CD8-positive, alpha-beta memory T cell (primary cell): ENCODE measurements around the gene ST14. TPM values are rescaled to one million over a fixed set of nuclear protein-coding genes. Genes with fewer than 3 reads are reported as not detected.

Experiments used
- CTCF ChIA-PET: fragments of 350-600 bp; sonication (Branson Sonifier 250); formaldehyde crosslinking; loops from one replicate; lab custom pipeline; 2021; ENCODE audit warnings: antibody characterized with exemption; lab: Charles Lee
- POLR2A ChIA-PET: fragments of 350-600 bp; sonication (Branson Sonifier 250); formaldehyde crosslinking; loops from one replicate; lab custom pipeline; 2021; ENCODE audit warnings: antibody characterized with exemption; lab: Charles Lee
- DNase-seq, 5 donors: peaks; one replicate each; pipeline versions ENCODE4 v3.0.0 to v3.0.0-alpha.2; 2020 to 2022; ENCODE audit warnings: mixed read lengths in 1 of 5
- H3K27ac ChIP-seq: one replicate; pipeline ENCODE4 v1.7.0; 2013; ENCODE audit warnings: low read depth, mild to moderate bottlenecking, low read length, moderate library complexity
- H3K27me3 ChIP-seq: 2 replicates; pipeline ENCODE4 v1.7.0; 2013; ENCODE audit warnings: low read length, mild to moderate bottlenecking; ENCODE audit not compliant: insufficient read depth, poor library complexity, severe bottlenecking
- H3K36me3 ChIP-seq: 2 replicates; pipeline ENCODE4 v1.7.0; 2013; ENCODE audit warnings: mild to moderate bottlenecking, low read length, moderate library complexity; ENCODE audit not compliant: insufficient read depth
- H3K4me1 ChIP-seq: 2 replicates; pipeline ENCODE4 v1.7.0; 2013; ENCODE audit warnings: mild to moderate bottlenecking, low read length, moderate library complexity; ENCODE audit not compliant: insufficient read depth
- H3K4me3 ChIP-seq: 2 replicates; pipeline ENCODE4 v1.7.0; 2013; ENCODE audit warnings: mild to moderate bottlenecking, low read length
- H3K9me3 ChIP-seq: 2 replicates; pipeline ENCODE4 v1.7.0; 2013; ENCODE audit warnings: mild to moderate bottlenecking, low read length
- H3K27ac Mint-ChIP-seq, 8 donors: one replicate each; pipeline ENCODE4 v1.8.0; 2020 to 2021; ENCODE audit warnings: mixed read lengths in 8 of 8, mild to moderate bottlenecking in 6 of 8, inconsistent platforms in 3 of 8, moderate library complexity in 3 of 8
- H3K27me3 Mint-ChIP-seq, 2 donors: one replicate each; pipeline ENCODE4 v1.8.0; 2020 to 2021; ENCODE audit warnings: mixed read lengths in 2 of 2, mild to moderate bottlenecking in 1 of 2, moderate library complexity in 1 of 2
- H3K36me3 Mint-ChIP-seq, 3 donors: one replicate each; pipeline ENCODE4 v1.8.0; 2020 to 2021; ENCODE audit warnings: mixed read lengths in 3 of 3, inconsistent platforms in 1 of 3, mild to moderate bottlenecking in 1 of 3
- H3K4me1 Mint-ChIP-seq, 3 donors: one replicate each; pipeline ENCODE4 v1.8.0; 2020 to 2021; ENCODE audit warnings: mixed read lengths in 3 of 3, inconsistent platforms in 1 of 3, mild to moderate bottlenecking in 1 of 3
- H3K4me3 Mint-ChIP-seq, 7 donors: one replicate each; pipeline ENCODE4 v1.8.0; 2020 to 2021; ENCODE audit warnings: mixed read lengths in 7 of 7, mild to moderate bottlenecking in 6 of 7, moderate library complexity in 4 of 7, inconsistent platforms in 2 of 7
- H3K9me3 Mint-ChIP-seq, 5 donors: one replicate each; pipeline ENCODE4 v1.8.0; 2020 to 2022; ENCODE audit warnings: mixed read lengths in 5 of 5, mild to moderate bottlenecking in 3 of 5, moderate library complexity in 2 of 5, inconsistent platforms in 1 of 5
- polyA plus RNA-seq: library from polyadenylated mRNA; unstranded; fragments of 300-500 nt; fragmentation: Illumina TruSeq; gene quantifications from one replicate; pipeline ENCODE4 v1.2.3, GENCODE V29; 2021
- total RNA-seq, 2 experiments: library from RNA; stranded (reverse); gene quantifications; one replicate each; pipeline ENCODE4 v1.2.3, GENCODE V29; 2021

ST14 gene
- total and polyA plus RNA-seq, 3 experiments from 2014 or later: 0.18 to 0.35 TPM; not detected in 1

GRCh38 chr11:130194241-130195023 lies 34.9 kb downstream of the ST14 start:
- Mint-ChIP-seq H3K9me3 (no peaks in the 10 kb centered on the region), H3K4me1 (peaks cover 0 to 4% (median 0%) of the 10 kb centered on the region in 3 donors), H3K27me3 (no peaks in the 10 kb centered on the region), H3K4me3 (no peak overlapping the region), H3K27ac (no peak overlapping the region), H3K36me3 (no peaks in the 10 kb centered on the region)
- CTCF ChIA-PET: interaction anchor here (0.9 to 1.5 kb wide), 2 partner anchors 16 to 18 kb away, joined by 3 to 4 read pairs; no protein-coding TSS in a partner anchor
- Histone ChIP-seq H3K27ac (no peak overlapping the region), H3K36me3 (no peaks in the 10 kb centered on the region), H3K4me1 (no peaks in the 10 kb centered on the region), H3K9me3 (no peaks in the 10 kb centered on the region), H3K27me3 (no peaks in the 10 kb centered on the region), H3K4me3 (no peak overlapping the region)
- DNase-seq: no peak
- POLR2A ChIA-PET: no interaction called here

- H3K27me3 ChIP-seq: no peaks in the 10 kb centered on the region
- Mint-ChIP-seq H3K4me3 (no peak overlapping the region), H3K27me3 (no peaks in the 10 kb centered on the region), H3K36me3 (no peaks in the 10 kb centered on the region), H3K9me3 (no peaks in the 10 kb centered on the region), H3K4me1 (peaks cover 0 to 4% (median 0%) of the 10 kb centered on the region in 3 donors), H3K27ac (no peak overlapping the region)
- no peaks in the 10 kb centered on the region for H3K4me1 ChIP-seq
- H3K9me3 ChIP-seq: no peaks in the 10 kb centered on the region
- H3K36me3 ChIP-seq: no peaks in the 10 kb centered on the region
- POLR2A ChIA-PET: no interaction called here
- CTCF ChIA-PET: no interaction called here
- H3K4me3 ChIP-seq: no peak overlapping the region
- no peak for DNase-seq
- no peak overlapping the region for H3K27ac ChIP-seq
Observed at GRCh38 chr11:130197386-130198035, 37.9 kb downstream of the ST14 start.

GRCh38 chr11:130198292-130198691 lies 38.7 kb downstream of the ST14 start:
- Histone ChIP-seq H3K36me3 (no peaks in the 10 kb centered on the region), H3K4me3 (no peak overlapping the region), H3K27ac (no peak overlapping the region), H3K4me1 (no peaks in the 10 kb centered on the region), H3K27me3 (no peaks in the 10 kb centered on the region), H3K9me3 (no peaks in the 10 kb centered on the region)
- Mint-ChIP-seq H3K4me1 (peaks cover 0 to 4% (median 0%) of the 10 kb centered on the region in 3 donors), H3K9me3 (no peaks in the 10 kb centered on the region), H3K36me3 (no peaks in the 10 kb centered on the region), H3K4me3 (no peak overlapping the region), H3K27me3 (peaks cover 0 to 1% of the 10 kb centered on the region in 2 donors), H3K27ac (no peak overlapping the region)
- ChIA-PET CTCF (no interaction called here), POLR2A (no interaction called here)
- no peak for DNase-seq

- no peak overlapping the region for H3K4me3 Mint-ChIP-seq
- ChIA-PET POLR2A (no interaction called here), CTCF (no interaction called here)
- H3K27ac ChIP-seq: no peak overlapping the region
- H3K36me3 ChIP-seq: no peaks in the 10 kb centered on the region
- no peak overlapping the region for H3K27ac Mint-ChIP-seq
- H3K4me1 ChIP-seq: no peaks in the 10 kb centered on the region
- no peaks in the 10 kb centered on the region for H3K9me3 ChIP-seq
- no peaks in the 10 kb centered on the region for H3K27me3 ChIP-seq
- peaks cover 0 to 1% of the 10 kb centered on the region in 2 donors for H3K27me3 Mint-ChIP-seq
- no peak overlapping the region for H3K4me3 ChIP-seq
- H3K9me3 Mint-ChIP-seq: no peaks in the 10 kb centered on the region
- no peaks in the 10 kb centered on the region for H3K36me3 Mint-ChIP-seq
- H3K4me1 Mint-ChIP-seq: peaks cover 0 to 4% (median 0%) of the 10 kb centered on the region in 3 donors
- no peak for DNase-seq
Observed at GRCh38 chr11:130198964-130199363, 39.4 kb downstream of the ST14 start.

- Histone ChIP-seq H3K4me3 (no peak overlapping the region), H3K36me3 (no peaks in the 10 kb centered on the region), H3K27ac (no peak overlapping the region), H3K27me3 (no peaks in the 10 kb centered on the region), H3K4me1 (no peaks in the 10 kb centered on the region), H3K9me3 (no peaks in the 10 kb centered on the region)
- ChIA-PET POLR2A (no interaction called here), CTCF (no interaction called here)
- Mint-ChIP-seq H3K9me3 (no peaks in the 10 kb centered on the region), H3K4me3 (no peak overlapping the region), H3K4me1 (peaks cover 0 to under 1% (median 0%) of the 10 kb centered on the region in 3 donors), H3K27ac (no peak overlapping the region), H3K27me3 (peaks cover 0 to 1% of the 10 kb centered on the region in 2 donors), H3K36me3 (no peaks in the 10 kb centered on the region)
- no peak for DNase-seq
Observed at GRCh38 chr11:130199792-130200191, 40.2 kb downstream of the ST14 start.

- CTCF ChIA-PET: interaction anchor here (1.1 kb wide), 1 partner anchor 12 kb away, joined by 5 read pairs; no protein-coding TSS in a partner anchor
- no peak overlapping the region for H3K4me3 ChIP-seq
- peaks cover 1 to 3% of the 10 kb centered on the region in 2 donors for H3K27me3 Mint-ChIP-seq
Observed at GRCh38 chr11:130201026-130201425, 41.4 kb downstream of the ST14 start.

GRCh38 chr11:130202009-130202817 lies 42.6 kb downstream of the ST14 start:
- Histone ChIP-seq H3K4me3 (no peak overlapping the region), H3K36me3 (no peaks in the 10 kb centered on the region), H3K9me3 (no peaks in the 10 kb centered on the region), H3K27me3 (no peaks in the 10 kb centered on the region), H3K27ac (no peak overlapping the region), H3K4me1 (no peaks in the 10 kb centered on the region)
- ChIA-PET POLR2A (no interaction called here), CTCF (interaction anchor here (1.1 kb wide), 2 partner anchors 11 kb away, joined by 3 to 5 read pairs; no protein-coding TSS in a partner anchor)
- no peak overlapping the region for H3K4me3 Mint-ChIP-seq
- H3K4me1 Mint-ChIP-seq: no peaks in the 10 kb centered on the region
- no peaks in the 10 kb centered on the region for H3K9me3 Mint-ChIP-seq
- peak overlapping the region in 1 of 8 donors; percentile 4 for H3K27ac Mint-ChIP-seq
- no peaks in the 10 kb centered on the region for H3K36me3 Mint-ChIP-seq
- no peak for DNase-seq
- H3K27me3 Mint-ChIP-seq: peaks cover 1 to 5% of the 10 kb centered on the region in 2 donors

More at GRCh38 chr11:130201026-130201425, 41.4 kb downstream of the ST14 start:
- H3K9me3 Mint-ChIP-seq: no peaks in the 10 kb centered on the region
- Histone ChIP-seq H3K9me3 (no peaks in the 10 kb centered on the region), H3K4me1 (no peaks in the 10 kb centered on the region), H3K36me3 (no peaks in the 10 kb centered on the region), H3K27me3 (no peaks in the 10 kb centered on the region), H3K27ac (no peak overlapping the region)
- no peaks in the 10 kb centered on the region for H3K36me3 Mint-ChIP-seq
- no peak overlapping the region for H3K4me3 Mint-ChIP-seq
- DNase-seq: no peak
- POLR2A ChIA-PET: no interaction called here
- H3K27ac Mint-ChIP-seq: peak overlapping the region in 2 of 8 donors; percentile 38 to 70
- no peaks in the 10 kb centered on the region for H3K4me1 Mint-ChIP-seq
